CD4-positive, alpha-beta T cell treated with Interleukin-10 for 1 hour (primary cell): ENCODE measurements around the gene DVL1.

Experiments
- DNase-seq: peaks from one replicate; pipeline ENCODE4 v3.0.0-alpha.2; 2020

Gene DVL1

DNA sequence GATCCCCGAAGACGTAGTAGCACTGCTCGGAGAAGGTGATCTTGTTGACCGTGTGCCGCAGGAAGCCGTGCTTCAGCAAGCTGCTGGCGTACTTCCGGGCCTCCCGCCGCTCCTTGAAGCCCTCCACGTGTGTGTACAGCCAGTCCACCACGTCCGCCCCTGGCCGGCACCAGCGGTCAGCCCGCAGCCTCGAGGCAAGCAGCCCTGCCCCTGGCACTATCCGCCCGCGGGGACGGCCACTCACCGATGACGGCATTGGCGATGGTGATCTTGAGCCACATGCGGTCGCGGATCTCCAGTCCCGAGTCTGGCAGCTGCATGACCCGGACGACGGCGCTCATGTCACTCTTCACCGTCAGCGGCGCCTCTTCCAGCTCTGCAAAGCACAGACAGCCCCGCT lies 10.9 kb downstream of the DVL1 start:
- DNase-seq, result no peak

DNA sequence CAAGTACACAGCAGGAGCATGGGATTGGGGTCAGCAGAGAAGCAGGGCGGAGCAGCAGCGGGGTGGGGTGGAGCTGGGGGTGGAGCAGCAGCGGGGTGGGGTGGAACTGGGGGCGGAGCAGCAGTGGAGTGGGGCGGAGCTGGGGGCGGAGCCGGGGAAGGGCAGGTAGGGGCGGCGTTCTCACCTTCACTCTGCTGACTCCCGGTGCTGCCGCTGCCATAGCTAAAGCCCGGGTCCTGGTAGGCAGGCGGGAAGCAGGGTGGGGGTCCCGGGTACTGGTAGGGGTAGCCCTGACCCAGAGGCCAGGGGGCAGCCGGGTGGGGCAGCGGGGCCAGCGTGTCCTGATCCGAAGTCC lies 11.4 kb downstream of the DVL1 start:
- DNase-seq, result peak; percentile 36

DNA sequence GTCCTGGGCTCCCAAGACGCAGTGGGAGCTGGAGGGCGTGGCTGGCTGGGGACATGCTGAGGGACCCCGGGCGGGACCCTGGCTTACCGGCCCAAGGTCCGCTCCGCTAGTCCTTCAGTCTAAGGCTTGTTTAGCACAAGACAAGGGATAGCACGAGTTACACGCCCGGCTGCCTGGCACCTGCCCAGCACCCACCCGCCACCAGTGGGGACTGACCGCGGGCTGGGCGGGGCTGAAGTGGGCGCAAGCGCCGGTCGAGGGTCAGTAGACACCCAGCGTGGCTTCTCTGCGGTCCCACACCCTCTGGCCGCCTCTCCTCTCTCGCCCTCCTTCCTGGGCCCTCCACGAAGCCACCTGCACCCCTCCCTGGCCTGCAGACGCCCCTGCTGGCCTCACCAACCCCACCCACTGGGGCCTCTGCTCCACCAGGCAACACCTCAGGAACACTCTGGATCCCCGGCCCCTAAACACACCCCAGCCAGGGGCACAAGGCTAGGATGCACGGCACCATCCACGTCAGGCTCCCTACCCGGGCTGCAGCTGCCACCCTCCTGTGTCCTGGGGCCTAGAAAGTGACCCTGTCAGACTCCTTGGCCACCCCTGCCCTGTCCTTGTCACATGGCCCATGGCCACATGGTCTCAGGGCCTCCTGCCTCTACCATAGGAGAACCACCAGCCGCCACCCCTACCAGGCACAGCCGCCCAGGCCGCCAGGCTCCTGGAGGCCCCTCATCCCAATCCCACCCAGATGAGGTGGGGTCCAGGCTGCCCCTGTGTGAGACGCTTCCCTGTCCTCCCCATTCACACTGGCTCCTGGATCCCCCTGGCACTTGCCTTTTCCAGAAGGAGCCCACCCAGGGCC lies 12.1 kb downstream of the DVL1 start:
- DNase-seq, result no peak

DNA sequence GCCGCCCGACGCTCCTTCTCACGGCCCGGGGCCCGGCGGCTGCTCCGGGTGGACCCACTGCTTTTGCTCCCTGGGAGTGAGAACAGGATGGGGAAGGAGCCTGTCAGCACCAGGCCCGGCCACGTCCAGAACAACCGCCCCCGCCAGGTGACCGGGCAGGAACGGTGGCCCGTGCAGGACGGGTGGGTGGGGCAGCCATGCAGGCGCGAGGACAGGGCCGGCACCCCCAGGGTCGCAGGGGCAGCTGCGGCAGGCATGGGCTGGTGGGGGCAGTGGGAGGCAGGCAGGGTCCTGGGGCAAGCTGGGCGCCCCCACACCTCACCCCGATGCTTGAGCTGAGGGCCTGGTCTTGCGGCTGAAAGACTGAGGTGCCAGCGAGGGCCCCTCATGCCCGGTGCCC lies 12.8 kb downstream of the DVL1 start:
- DNase-seq, result no peak

DNA sequence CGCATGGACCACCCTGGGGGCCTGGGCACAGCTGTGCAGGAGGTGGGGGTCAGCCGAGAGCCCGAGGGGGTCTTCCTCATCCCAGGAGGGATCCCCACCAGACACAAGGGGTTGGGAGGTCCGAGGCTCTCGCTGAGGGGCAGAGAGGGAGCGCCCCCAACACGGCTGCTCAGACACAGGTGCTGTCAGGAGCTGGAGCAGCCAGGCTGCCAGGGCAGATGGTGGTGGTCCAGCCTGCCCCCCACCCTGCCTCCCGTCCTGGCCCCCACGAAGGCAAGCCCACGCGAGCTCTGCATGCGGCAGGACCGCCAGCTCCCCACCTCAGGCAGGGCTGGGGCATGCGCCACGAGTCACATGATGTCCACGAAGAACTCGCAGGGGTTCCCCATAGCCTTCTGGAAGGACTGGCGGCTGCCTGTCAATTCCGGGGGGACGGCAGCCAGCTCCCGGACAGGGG lies 13.4 kb downstream of the DVL1 start:
- DNase-seq, result no peak

DNA sequence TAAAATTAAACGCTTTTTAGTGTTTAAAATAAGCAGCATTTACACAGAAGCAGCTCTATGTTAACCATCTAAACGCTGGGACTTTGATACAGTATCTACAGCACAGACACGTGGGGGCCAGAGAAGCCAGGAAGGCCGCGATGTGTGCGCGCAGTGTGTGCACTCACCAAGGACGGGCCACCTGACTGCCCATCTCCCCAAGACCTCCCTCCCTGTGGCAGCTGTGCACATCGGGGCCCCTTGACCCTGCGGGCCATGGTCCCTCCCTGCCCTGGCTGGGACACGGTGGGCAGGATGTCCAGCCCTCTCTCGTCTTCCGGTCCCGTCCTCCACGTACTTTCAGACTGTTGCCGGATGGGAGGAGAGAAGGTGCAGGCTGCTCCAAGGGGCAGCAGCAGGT lies 13.9 kb downstream of the DVL1 start:
- no peak for DNase-seq

DNA sequence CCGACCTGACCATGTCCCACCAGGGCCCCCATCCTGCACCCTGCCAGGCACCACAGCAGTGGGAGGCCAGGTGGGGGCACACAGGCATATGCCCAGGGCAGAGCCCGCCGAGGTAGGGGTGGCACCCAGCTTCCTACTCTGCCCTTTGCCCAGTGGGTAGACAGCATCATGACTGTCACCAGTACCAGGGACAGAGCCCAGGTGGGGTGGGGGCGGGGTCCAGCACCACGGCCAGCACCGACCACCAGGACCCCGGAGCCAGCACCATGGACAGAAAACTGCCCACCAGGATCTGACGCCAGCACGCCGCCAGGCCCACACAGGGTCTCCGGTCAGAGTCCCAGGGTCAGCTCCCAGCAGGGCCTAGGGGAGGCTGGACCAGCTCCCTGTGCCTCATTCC lies 14.4 kb downstream of the DVL1 start:
- no peak for DNase-seq

DNA sequence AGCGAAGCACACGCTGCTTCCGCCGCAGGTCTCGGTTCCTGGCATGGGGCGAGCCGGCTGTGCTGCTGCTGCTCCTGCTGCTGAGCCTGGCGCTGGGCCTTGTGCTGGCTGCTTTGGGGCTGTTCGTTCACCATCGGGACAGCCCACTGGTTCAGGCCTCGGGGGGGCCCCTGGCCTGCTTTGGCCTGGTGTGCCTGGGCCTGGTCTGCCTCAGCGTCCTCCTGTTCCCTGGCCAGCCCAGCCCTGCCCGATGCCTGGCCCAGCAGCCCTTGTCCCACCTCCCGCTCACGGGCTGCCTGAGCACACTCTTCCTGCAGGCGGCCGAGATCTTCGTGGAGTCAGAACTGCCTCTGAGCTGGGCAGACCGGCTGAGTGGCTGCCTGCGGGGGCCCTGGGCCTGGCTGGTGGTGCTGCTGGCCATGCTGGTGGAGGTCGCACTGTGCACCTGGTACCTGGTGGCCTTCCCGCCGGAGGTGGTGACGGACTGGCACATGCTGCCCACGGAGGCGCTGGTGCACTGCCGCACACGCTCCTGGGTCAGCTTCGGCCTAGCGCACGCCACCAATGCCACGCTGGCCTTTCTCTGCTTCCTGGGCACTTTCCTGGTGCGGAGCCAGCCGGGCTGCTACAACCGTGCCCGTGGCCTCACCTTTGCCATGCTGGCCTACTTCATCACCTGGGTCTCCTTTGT lies 15.5 kb downstream of the DVL1 start:
- no peak for DNase-seq

DNA sequence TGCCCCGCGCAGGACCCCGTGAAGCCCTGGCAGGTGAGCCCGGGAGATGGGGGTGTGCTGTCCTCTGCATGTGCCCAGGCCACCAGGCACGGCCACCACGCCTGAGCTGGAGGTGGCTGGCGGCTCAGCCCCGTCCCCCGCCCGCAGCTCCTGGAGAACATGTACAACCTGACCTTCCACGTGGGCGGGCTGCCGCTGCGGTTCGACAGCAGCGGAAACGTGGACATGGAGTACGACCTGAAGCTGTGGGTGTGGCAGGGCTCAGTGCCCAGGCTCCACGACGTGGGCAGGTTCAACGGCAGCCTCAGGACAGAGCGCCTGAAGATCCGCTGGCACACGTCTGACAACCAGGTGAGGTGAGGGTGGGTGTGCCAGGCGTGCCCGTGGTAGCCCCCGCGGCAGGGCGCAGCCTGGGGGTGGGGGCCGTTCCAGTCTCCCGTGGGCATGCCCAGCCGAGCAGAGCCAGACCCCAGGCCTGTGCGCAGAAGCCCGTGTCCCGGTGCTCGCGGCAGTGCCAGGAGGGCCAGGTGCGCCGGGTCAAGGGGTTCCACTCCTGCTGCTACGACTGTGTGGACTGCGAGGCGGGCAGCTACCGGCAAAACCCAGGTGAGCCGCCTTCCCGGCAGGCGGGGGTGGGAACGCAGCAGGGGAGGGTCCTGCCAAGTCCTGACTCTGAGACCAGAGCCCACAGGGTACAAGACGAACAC lies 16.3 kb downstream of the DVL1 start:
- DNase-seq, result no peak

DNA sequence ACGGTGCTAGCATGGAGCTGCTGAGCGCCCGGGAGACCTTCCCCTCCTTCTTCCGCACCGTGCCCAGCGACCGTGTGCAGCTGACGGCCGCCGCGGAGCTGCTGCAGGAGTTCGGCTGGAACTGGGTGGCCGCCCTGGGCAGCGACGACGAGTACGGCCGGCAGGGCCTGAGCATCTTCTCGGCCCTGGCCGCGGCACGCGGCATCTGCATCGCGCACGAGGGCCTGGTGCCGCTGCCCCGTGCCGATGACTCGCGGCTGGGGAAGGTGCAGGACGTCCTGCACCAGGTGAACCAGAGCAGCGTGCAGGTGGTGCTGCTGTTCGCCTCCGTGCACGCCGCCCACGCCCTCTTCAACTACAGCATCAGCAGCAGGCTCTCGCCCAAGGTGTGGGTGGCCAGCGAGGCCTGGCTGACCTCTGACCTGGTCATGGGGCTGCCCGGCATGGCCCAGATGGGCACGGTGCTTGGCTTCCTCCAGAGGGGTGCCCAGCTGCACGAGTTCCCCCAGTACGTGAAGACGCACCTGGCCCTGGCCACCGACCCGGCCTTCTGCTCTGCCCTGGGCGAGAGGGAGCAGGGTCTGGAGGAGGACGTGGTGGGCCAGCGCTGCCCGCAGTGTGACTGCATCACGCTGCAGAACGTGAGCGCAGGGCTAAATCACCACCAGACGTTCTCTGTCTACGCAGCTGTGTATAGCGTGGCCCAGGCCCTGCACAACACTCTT lies 17.0 kb downstream of the DVL1 start:
- DNase-seq, result no peak

DNA sequence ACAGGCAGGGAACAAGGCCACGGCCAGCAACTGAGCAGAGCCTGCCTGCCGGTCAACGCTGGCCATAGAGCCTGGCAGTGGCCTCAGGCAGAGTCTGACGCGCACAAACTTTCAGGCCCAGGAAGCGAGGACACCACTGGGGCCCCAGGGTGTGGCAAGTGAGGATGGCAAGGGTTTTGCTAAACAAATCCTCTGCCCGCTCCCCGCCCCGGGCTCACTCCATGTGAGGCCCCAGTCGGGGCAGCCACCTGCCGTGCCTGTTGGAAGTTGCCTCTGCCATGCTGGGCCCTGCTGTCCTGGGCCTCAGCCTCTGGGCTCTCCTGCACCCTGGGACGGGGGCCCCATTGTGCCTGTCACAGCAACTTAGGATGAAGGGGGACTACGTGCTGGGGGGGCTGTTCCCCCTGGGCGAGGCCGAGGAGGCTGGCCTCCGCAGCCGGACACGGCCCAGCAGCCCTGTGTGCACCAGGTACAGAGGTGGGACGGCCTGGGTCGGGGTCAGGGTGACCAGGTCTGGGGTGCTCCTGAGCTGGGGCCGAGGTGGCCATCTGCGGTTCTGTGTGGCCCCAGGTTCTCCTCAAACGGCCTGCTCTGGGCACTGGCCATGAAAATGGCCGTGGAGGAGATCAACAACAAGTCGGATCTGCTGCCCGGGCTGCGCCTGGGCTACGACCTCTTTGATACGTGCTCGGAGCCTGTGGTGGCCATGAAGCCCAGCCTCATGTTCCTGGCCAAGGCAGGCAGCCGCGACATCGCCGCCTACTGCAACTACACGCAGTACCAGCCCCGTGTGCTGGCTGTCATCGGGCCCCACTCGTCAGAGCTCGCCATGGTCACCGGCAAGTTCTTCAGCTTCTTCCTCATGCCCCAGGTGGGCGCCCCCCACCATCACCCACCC lies 17.9 kb downstream of the DVL1 start, which contains the start of gene TAS1R3:
TAS1R3 (plus strand) TSS at position 213 of the 898 bp plus-strand sequence; CDS start at position 279, 66 bp downstream.
- no peak for DNase-seq

DNA sequence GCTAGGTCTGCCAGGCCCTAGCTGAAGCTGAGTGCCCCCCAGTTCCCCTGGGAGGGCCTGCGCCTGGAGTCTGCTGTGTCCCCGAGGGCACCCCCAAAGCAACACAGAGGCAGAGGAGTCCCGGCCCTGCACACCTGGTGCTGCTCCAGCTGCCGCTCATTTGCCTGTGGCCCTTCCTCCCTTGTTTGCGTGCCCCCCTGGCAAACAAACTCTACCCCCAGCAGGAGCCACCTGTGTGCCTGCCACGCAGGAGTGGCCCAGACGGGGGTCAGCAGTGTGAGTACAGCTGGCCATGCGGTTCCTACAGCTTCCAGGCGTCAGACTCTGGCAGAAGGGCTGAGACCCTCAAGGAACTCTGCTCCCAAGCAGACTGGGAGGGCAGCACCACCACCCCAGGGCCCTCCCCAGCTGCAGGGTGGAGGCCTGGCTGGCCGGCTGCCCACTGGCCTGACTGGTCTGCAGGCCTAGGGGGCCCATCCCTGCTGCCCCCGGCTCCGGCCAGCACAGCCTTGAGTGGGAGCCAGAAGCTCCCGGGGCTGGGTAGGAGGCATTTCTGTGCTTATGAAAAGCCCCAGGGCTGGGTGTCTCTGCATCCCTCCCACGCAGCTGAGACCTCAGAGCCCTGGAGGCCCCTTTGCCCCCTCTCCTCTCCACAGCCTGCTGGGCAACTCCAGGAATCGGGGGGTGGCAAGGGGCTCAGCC lies 18.7 kb downstream of the DVL1 start:
- no peak for DNase-seq

DNA sequence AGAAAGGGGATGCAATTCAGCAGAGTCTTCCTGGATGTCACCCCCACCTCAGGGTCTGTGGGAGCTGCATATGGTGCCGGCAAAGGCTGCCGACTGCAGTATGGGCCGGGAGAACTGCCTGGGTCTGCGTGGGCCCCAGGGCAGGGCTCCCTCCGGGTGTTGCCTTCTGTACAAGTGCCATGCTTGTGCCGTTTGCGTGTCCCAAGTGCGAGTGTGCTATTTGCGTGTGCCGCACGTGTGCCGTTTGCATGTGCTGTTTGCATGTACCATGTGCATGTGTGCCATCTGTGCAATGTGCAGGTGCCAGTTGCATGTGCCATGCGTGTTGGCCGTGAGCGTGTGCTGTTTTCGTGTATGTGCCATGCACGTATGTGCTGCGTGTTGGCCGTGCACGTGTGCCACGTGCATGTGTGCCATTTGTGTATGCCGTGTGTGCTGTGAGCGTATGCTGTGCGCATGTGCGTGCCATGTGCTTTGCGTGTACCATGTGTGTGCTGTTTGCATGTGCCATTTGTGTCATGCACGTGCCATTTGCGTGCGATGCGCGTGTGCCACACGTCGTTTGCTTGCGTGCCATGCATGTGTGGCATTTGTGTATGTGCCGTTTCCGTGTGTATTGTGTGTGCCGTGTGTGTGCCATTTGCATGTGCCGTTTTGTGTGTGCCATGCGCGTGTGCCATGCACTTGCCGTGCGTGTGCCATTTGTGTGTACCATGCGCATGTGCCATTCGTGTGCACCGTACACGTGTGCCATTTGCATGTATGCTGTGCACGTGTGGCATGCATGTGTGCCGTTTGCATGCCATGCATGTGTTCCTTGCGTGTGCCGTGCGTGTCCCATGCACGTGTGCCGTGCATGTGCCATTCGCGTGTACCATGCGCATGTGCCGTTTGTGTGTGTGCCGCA lies 19.7 kb downstream of the DVL1 start:
- no peak for DNase-seq

DNA sequence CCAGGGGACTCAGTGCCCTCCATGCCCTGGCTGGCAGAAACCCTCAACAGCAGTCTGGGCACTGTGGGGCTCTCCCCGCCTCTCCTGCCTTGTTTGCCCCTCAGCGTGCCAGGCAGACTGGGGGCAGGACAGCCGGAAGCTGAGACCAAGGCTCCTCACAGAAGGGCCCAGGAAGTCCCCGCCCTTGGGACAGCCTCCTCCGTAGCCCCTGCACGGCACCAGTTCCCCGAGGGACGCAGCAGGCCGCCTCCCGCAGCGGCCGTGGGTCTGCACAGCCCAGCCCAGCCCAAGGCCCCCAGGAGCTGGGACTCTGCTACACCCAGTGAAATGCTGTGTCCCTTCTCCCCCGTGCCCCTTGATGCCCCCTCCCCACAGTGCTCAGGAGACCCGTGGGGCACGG lies 21.0 kb downstream of the DVL1 start:
- no peak for DNase-seq

DNA sequence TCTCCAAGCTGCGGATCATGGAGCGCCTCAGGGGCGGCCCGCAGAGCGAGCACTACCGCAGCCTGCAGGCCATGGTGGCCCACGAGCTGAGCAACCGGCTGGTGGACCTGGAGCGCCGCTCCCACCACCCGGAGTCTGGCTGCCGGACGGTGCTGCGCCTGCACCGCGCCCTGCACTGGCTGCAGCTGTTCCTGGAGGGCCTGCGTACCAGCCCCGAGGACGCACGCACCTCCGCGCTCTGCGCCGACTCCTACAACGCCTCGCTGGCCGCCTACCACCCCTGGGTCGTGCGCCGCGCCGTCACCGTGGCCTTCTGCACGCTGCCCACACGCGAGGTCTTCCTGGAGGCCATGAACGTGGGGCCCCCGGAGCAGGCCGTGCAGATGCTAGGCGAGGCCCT lies 21.9 kb downstream of the DVL1 start:
- DNase-seq, result no peak

DNA sequence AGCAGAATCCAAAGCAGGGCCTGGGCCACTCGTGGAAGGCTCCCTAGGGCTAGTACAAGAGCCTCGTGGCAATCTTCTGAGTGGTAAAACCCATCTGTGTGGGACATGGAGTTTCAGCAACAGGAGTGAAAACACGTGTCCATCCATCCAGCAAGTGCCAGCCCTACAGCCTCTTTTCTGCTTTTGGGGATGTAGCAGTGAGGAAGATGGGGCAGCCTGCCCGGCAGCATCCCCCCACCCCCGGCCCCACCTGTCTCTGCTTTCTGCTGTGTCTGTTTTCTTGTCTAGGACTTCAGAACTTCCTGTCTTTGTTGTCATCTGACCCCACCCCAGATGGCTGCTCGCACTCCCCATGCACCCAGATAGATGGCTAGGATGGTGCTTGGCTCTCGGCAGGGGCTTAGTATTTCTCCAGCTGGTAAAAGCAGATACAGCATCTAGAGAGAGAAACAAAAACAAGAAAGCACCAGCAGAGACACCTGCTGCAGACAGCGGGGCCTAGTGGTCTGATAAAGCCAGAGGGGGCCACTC lies 23.1 kb downstream of the DVL1 start:
- DNase-seq, result no peak

DNA sequence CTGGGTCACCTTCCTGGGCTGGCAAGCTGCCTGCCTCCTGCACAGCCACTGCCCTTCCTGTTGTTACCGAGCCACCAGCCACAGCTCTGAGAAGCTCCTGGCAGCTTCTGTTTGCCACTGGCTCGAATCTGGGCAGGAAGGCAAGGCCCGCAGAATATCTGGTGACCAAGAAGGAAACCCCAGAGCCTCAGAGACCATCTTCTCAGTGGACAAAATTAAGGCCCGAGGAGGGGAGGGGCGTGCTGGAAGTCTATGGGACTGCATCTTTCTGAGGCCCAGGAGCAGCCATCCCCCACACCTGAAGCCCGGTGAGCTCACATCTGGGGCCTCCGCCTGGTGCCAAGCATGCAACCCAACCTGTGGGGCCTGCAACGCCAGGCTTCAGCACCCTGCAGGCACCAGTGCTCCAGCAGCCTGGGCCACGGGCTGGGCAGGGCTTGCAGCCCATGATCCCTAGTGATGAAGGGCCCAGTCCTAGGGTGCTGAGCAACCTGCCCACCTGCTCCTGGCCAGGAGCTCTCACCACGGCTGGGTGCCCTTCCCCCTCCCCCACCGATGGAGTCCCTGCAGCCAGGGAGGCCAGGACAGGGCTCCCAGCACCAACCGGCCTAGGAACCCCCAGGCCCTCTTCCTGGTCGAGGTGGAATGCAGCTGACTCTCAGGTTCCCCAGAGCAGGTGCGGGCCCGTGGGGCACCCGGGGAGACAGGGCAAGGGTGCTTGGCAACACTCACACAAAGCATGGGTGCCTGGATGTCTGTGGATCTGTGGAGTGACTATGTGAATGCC lies 23.7 kb downstream of the DVL1 start:
- DNase-seq, result no peak

DNA sequence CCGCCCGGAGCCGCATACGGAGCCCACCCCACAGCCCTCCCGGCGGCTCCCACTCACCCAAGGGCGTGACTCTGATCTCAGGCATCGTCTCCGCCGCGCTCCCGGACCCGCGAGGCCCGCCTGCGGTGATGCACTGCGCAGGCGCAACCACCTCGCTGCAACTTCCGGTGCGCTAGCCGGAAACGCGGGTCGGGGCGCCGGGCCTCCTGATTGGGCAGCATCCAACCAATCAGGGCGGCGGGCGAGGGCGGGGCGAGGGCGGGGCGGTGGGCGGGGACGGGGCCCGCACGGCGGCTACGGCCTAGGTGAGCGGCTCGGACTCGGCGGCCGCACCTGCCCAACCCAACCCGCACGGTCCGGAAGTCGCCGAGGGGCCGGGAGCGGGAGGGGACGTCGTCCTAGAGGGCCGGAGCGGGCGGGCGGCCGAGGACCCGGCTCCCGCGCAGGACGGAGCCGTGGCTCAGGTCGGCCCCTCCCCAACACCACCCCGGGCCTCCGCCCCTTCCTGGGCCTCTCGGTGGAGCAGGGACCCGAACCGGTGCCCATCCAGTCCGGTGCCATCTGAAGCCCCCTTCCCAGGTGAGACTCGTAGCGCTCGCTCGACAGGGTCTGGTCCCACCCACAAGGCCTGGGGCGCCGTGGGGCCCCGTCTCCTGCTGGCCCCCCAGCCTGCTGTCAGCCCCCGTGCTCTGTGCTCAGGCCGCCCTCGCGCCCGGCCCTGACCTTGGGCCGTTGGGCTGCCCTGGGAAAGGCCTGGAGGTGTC lies 24.5 kb downstream of the DVL1 start, which contains the start of the genes CPTP and INTS11:
CPTP (plus strand) TSS at position 279 of the 764 bp plus-strand sequence. CDS start 2,109 bp downstream, outside the sequence.
INTS11 (minus strand) TSS at position 137 of the 764 bp plus-strand sequence; CDS start at position 85, 52 bp downstream.
- DNase-seq, result peak; percentile 96
